HepG2 (cell line): ENCODE results near the gene SSC4D. TPM values are rescaled to one million over a fixed set of nuclear protein-coding genes. Genes with fewer than 3 reads are reported as not detected.

ENCODE experiments used
- DDIT3 ChIP-seq: sonication (generic); formaldehyde crosslinking; IDR thresholded peaks from 2 replicates; pipeline ENCODE4 v1.4.0; 2020; ENCODE audit warnings: mild to moderate bottlenecking, missing genetic modification reagents
- ESRRA ChIP-seq: sonication (generic); formaldehyde crosslinking; IDR thresholded peaks from 2 replicates; pipeline ENCODE4 v1.5.1; 2020; ENCODE audit warnings: mild to moderate bottlenecking, low read depth, missing genetic modification reagents
- GMEB1 ChIP-seq: sonication (generic); formaldehyde crosslinking; IDR thresholded peaks from 2 replicates; pipeline ENCODE4 v1.5.1; 2020; ENCODE audit warnings: missing genetic modification reagents, mild to moderate bottlenecking, borderline replicate concordance
- HMG20A ChIP-seq: IDR thresholded peaks from 2 replicates; pipeline ENCODE4 v1.6.1; 2016; ENCODE audit warnings: borderline replicate concordance
- MAZ ChIP-seq, 2 experiments: sonication (generic) in 1 of 2; formaldehyde crosslinking in 1 of 2; IDR thresholded peaks; 2 replicates each; pipeline versions ENCODE4 v1.5.0 to v1.6.1; 2012 to 2020; ENCODE audit warnings: low read depth in 2 of 2, mild to moderate bottlenecking in 2 of 2, borderline replicate concordance in 1 of 2, improper control_type of control experiment in 1 of 2, low read length in 1 of 2, missing genetic modification reagents in 1 of 2, moderate library complexity in 1 of 2
- NCOA1 ChIP-seq: sonication (generic); formaldehyde crosslinking; IDR thresholded peaks from 2 replicates; pipeline ENCODE4 v1.9.0; 2021; ENCODE audit warnings: missing genetic modification reagents
- NFE2L2 ChIP-seq: fragments of 150-350 bp; IDR thresholded peaks from 2 replicates; pipeline ENCODE4 v1.6.1; 2014; ENCODE audit warnings: low read length
- NKX3-1 ChIP-seq: sonication (generic); formaldehyde crosslinking; IDR thresholded peaks from 2 replicates; pipeline ENCODE4 v1.5.0; 2020; ENCODE audit warnings: missing genetic modification reagents
- PATZ1 ChIP-seq: sonication (generic); formaldehyde crosslinking; IDR thresholded peaks from 2 replicates; pipeline ENCODE4 v1.4.0; 2020; ENCODE audit warnings: missing genetic modification reagents
- PHB2 ChIP-seq: fragments of 450-650 bp; IDR thresholded peaks from 2 replicates; pipeline ENCODE4 v1.6.1; 2018; ENCODE audit not compliant: partially characterized antibody
- RORA ChIP-seq: sonication (generic); formaldehyde crosslinking; IDR thresholded peaks from 2 replicates; pipeline ENCODE4 v1.5.0; 2020; ENCODE audit warnings: mild to moderate bottlenecking, missing genetic modification reagents, moderate library complexity
- ZNF101 ChIP-seq: sonication (generic); formaldehyde crosslinking; IDR thresholded peaks from 2 replicates; pipeline ENCODE4 v1.4.0; 2020; ENCODE audit warnings: mild to moderate bottlenecking, low read depth, missing genetic modification reagents, borderline replicate concordance
- ZNF24 ChIP-seq: fragments of 450-650 bp; IDR thresholded peaks from 2 replicates; pipeline ENCODE4 v1.6.1; 2017; ENCODE audit warnings: antibody characterized with exemption, mild to moderate bottlenecking
- ZNF292 ChIP-seq: sonication (generic); formaldehyde crosslinking; IDR thresholded peaks from 2 replicates; pipeline ENCODE4 v1.8.1; 2022; ENCODE audit warnings: mild to moderate bottlenecking, low read depth, missing genetic modification reagents, borderline replicate concordance
- ZNF496 ChIP-seq: sonication (generic); formaldehyde crosslinking; IDR thresholded peaks from 2 replicates; pipeline ENCODE4 v1.8.1; 2023; ENCODE audit warnings: mild to moderate bottlenecking, moderate library complexity, missing genetic modification reagents; ENCODE audit not compliant: insufficient replicate concordance
- ZNF512 ChIP-seq: sonication (generic); formaldehyde crosslinking; IDR thresholded peaks from 2 replicates; pipeline ENCODE4 v1.4.0; 2020; ENCODE audit warnings: mild to moderate bottlenecking, missing genetic modification reagents
- ZNF674 ChIP-seq: sonication (generic); formaldehyde crosslinking; IDR thresholded peaks from 2 replicates; pipeline ENCODE4 v1.5.0; 2020; ENCODE audit warnings: low read depth, mild to moderate bottlenecking, missing genetic modification reagents
- polyA plus RNA-seq, 8 experiments: library from polyadenylated mRNA; depleted of rRNA in 3 of 8; stranded (reverse) in 7 of 8; unstranded in 1 of 8; fragments of >200 nt; fragmentation: Illumina TruSeq in 4 of 8; extraction: Trizol in 4 of 8; gene quantifications; 2 replicates each; pipeline versions ENCODE4 v1.2.1 to v1.2.3, GENCODE V29; 2011 to 2016; ENCODE audit warnings: low read depth in 4 of 8, missing spikeins in 1 of 8, mixed read lengths in 1 of 8; ENCODE audit not compliant: insufficient read depth in 1 of 8
- total RNA-seq, 5 experiments: library from RNA; depleted of rRNA; stranded (reverse); fragments of >200 nt; fragmentation: Illumina TruSeq; extraction: Trizol; gene quantifications; 2 replicates each; pipeline ENCODE4 v1.2.3, GENCODE V29; 2016; ENCODE audit warnings: low read depth in 1 of 5
- TF ChIP-seq, protein P1 (sequence below): sonication (generic); formaldehyde crosslinking; IDR thresholded peaks from 2 replicates; pipeline ENCODE4 v1.8.1; 2022; ENCODE audit warnings: low read depth, mild to moderate bottlenecking, missing genetic modification reagents
- TF ChIP-seq, protein P2 (sequence below): sonication (generic); formaldehyde crosslinking; IDR thresholded peaks from 2 replicates; pipeline ENCODE4 v1.8.0; 2022; ENCODE audit warnings: mild to moderate bottlenecking, missing genetic modification reagents, moderate library complexity

The SSC4D gene
- total and polyA plus RNA-seq, 2 of the 13 experiments (the other 11 are each of a cell fraction or from before 2014, with no cell fraction given): 33.3 to 63.8 TPM

- TF ChIP-seq GMEB1 (CRISPR knock-in tag): no peak; the same call in 1 of the 2 replicates
- TF ChIP-seq, protein P1, sequence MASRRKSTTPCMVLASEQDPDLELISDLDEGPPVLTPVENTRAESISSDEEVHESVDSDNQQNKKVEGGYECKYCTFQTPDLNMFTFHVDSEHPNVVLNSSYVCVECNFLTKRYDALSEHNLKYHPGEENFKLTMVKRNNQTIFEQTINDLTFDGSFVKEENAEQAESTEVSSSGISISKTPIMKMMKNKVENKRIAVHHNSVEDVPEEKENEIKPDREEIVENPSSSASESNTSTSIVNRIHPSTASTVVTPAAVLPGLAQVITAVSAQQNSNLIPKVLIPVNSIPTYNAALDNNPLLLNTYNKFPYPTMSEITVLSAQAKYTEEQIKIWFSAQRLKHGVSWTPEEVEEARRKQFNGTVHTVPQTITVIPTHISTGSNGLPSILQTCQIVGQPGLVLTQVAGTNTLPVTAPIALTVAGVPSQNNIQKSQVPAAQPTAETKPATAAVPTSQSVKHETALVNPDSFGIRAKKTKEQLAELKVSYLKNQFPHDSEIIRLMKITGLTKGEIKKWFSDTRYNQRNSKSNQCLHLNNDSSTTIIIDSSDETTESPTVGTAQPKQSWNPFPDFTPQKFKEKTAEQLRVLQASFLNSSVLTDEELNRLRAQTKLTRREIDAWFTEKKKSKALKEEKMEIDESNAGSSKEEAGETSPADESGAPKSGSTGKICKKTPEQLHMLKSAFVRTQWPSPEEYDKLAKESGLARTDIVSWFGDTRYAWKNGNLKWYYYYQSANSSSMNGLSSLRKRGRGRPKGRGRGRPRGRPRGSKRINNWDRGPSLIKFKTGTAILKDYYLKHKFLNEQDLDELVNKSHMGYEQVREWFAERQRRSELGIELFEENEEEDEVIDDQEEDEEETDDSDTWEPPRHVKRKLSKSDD (CRISPR knock-in tag): no peak
- TF ChIP-seq NFE2L2: no peak
- TF ChIP-seq ZNF512 (CRISPR knock-in tag): no peak
- TF ChIP-seq ZNF24: no peak
- TF ChIP-seq PHB2: no peak
- TF ChIP-seq ZNF674 (CRISPR knock-in tag): no peak
- no peak for TF ChIP-seq MAZ (IDR thresholded peaks at IDR 0.05; ENCODE audit: borderline replicate concordance, low read depth, low read length)
- TF ChIP-seq MAZ (CRISPR knock-in tag; IDR thresholded peaks at IDR 0.05; ENCODE audit: low read depth): peak; percentile 83; the same call in 1 of the 2 replicates
- TF ChIP-seq ZNF101 (CRISPR knock-in tag): no peak
- TF ChIP-seq RORA: no peak
- TF ChIP-seq NKX3-1 (CRISPR knock-in tag): peak; percentile 24; the same call in 1 of the 2 replicates
- TF ChIP-seq ESRRA (CRISPR knock-in tag): peak; percentile 46; the same call in 1 of the 2 replicates
- TF ChIP-seq, protein P2, sequence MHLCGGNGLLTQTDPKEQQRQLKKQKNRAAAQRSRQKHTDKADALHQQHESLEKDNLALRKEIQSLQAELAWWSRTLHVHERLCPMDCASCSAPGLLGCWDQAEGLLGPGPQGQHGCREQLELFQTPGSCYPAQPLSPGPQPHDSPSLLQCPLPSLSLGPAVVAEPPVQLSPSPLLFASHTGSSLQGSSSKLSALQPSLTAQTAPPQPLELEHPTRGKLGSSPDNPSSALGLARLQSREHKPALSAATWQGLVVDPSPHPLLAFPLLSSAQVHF (CRISPR knock-in tag): 0 out of 2 replicates have a peak, but pooled peaks have one; percentile 77
- no peak for TF ChIP-seq ZNF496 (CRISPR knock-in tag)
- TF ChIP-seq PATZ1 (CRISPR knock-in tag): peak; percentile 36; the same call in 1 of the 2 replicates
- no peak for TF ChIP-seq ZNF292
- TF ChIP-seq DDIT3 (CRISPR knock-in tag): peak; percentile 76; the same call in 1 of the 2 replicates
- TF ChIP-seq NCOA1: peak; percentile 77; the same call in 1 of the 2 replicates
- peak; percentile 52; the same call in 1 of the 2 replicates for TF ChIP-seq HMG20A (CRISPR knock-in tag)
Observed at GRCh38 chr7:76358481-76359110, 50.9 kb downstream of the SSC4D start, which contains the start of gene YWHAG (continued).
